ENCODE results near the gene CREB3L2.

CREB3L2 gene

DNA sequence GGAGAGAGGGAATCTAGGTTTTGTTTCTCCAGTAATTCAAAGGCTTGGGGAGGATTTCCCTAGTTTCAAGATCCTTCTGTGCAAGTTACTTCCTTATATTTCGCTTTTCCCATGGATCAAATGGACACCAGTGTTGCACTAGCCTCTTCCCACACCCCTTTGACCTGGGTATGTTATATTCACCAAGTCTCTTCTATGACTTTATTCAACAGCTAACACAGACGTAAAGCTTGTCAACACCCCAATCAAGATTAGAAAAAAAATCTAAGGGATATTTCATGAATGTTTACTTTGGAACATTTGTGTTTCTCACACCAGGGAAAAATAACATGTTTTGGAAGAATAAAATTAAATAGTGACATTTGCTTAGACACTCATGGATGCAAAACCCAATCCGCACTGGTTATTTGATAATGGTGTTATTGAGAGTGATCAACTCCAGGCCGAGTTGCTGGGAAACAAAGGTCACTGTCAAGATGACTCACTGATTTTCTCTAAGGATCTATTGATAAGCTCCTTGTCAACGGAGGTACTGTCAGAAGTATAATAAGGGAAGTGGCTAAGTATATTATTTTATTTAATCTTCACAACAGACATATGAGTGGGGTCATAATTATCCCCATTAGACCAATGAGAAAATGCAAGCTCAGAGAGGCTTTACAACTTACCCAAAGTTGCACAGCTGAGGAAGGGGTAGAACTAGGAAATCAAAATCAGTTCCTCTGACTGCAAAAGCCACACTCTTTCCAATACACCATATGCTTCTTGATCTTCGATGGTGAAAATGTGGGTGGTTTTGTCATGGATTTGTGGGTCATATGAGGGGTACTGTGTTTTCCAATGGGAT is 52.2 kb downstream of the CREB3L2 start:
- no peak for DNase-seq

DNA sequence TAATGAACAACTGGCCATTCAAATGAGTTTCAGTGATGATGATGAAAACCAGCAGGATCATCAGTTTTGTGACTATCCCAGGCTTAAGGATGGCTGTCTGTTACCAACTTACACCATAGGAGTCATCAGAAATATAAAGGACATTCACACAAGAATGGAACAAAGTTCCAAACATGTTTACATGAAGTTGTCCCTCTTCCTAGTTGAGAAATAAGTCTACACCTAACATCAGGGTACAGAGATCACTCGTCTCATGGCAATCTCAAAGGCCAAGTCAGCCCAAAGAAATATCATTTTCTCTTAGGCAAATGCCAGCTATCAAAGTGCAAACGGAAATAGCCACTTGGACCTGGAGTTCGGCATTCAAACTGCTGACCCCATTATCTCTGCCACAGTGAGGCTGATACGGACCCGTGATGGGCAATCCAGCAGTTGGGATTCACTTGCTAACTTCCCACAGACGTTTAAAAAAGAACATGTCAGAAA is 53.0 kb downstream of the CREB3L2 start:
- no peak for DNase-seq

DNA sequence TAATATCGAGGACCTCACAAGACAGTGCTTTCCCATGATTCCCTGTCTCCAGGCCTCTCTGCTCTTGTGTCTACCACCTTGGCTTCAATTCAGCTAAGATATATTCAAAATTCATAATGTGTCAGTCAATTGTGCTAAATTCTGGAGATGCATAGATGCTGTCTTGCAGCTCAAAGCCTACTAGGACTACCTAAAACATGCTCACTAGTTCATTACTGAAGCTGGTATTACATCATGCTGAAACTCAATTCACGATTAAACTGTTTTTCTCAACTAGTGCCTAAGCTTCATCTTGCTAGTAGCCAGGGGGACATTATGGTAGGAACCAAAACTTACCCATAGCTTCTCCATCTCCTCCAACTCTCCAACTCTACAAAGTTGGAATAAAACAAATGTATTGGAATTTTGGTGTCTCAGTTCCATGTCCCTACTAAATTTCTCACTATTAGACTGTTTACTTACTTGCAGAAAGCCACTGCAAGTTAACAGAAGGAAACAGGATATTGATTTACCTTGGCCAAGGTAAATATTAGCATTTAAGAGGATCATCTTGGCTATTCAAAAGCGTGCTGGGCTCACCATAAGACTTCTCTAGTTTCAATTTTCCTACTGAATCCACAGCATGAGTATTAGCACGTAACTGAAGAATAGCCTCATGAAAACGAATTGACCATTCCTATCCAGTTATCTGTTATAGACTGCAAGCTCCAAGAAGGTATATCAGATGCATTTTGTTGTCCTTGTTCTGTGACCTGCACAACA is 53.6 kb downstream of the CREB3L2 start:
- no peak for DNase-seq

DNA sequence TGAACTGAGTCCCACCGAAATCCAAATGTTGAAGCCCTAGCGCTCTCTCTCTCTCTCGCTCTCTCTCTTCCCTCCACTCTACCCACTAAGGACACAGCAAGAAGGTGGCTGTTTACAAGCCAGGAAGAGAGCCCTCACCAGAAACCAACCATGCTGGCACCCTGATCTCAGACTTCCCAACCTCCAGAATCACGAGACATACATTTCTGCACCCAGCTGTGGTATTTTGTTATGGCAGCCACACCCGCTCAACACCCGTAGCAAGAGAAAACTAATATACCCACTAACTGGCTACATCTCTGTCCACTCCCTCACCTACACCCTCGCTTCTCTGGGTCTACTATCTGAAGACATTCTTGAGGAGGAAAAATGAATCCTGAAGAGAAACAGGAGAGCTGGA is 54.8 kb downstream of the CREB3L2 start:
- DNase-seq: no peak

DNA sequence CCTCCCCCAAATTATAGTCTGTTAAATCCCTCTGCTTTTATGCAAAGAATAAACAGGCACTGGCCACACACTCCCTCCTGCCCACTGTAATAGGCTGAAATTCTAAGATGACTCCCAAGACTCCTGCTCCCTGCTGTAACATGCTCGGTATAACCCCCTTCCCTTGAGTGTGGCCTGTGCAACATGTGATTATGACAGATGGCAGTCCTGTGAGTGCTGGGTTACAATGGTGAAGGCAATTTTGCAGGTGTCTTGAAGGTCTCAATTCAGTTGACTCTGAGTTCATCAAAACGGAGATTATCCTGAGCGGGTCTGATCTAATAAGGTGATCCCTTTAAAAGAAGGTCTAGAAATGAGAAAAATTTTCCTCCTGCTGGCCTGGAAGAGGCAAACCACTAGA is 55.9 kb downstream of the CREB3L2 start:
- no peak for DNase-seq

DNA sequence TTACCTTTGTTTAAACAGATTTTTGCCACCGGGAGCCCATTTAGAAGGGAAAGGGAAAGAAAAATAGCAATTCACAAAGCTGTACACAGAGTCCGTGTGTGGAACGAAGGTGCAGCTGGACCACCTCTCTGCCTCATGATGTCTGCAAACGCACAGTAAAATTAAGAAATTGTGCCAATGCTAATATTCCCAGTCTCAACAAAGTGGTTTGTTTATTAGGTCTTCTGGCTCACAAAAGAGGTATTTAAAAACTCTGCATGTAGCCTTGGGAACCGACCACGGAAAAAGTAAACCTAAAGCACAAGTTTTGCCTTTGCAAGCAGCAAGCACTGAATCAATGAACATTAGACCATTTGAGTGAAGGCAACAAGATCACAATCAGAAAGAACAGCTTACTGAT is 57.7 kb downstream of the CREB3L2 start:
- no peak for DNase-seq

DNA sequence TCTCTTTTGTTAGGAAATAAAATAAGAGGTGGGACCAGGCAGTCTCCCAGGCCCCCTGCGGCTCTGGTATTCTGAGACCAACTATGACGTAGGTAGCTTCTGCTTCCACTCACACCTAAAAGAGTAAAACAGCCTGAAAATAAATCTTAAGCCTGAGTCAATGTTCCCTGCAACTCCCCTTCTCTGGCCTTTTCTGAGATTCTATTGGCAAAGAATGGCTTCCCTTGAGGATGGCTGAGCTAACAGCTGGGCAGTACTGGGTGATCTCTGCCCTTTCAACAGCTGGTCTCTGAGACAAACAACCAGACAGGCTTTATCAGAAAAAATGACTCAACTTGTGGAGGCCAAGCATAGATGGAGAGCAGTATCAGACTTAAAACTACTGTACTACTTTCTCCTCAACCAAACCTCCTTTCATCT is 58.7 kb downstream of the CREB3L2 start:
- no peak for DNase-seq

DNA sequence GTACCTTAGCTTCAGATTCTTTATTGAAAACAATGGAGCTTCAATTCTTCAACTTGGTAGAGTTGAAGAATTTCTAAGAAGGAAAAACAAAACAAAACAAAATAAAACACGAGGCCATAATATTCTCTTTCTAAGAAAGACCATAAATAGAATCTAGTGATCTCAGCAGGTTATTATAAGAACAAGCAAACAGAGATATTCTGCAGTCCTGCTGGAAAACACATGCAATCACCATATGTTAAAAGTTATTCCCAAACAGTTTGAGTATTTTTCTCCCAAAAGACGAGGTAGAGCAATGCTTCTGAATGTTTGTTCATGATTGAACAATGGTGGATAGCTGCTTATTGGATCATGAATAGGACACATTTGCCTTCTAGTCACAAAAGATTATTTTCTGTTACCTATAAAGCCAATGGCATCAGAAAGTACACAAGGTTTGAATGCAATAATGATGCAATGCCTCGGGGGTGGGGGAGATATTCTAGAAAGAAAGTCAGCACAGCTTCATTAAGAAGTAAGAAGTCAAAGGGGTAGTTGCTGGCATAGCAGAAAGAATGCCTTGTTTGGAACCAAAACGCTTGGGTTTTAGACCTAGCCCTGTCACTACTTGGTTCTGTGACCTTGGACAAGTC is 59.3 kb downstream of the CREB3L2 start:
- DNase-seq: no peak

DNA sequence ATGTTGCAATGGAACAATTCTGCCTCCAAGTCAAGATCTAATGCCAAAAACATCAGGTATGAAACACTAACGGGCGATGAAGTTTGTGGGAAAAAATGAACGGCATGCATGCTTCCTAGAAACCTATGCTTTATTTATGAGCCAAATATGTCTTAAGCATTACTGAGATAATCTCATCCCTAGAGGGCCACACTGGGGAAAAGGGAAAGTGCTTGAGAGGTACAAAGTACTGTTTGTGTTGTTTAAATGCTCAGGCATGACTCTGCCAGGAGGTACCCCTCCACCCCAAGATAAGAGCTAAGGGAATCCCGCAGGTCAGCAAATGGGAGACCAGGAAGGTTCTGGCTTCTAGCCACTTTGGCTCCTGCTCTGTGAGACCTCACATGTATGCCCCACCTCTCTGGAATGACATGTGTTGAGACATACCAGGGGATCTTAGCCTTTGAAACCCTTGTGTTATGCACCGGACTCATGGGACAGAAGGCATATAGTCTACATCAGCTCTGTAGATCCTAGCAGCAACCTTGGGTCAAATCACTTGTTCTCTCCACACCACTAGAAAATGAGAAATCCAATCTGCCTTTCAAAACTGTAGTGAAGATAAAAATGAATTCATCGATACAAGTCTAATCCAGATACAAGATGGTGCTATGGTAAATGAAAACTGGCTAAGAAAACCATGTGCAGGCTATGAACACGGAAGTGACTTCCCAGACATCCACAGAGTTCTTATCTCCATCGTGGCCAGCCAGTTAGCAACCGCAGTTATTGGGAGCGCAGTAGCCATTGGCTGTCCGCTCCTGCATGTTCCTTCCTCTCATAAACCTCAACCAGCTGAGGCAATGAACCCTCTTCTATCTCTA is 61.0 kb downstream of the CREB3L2 start:
- no peak for DNase-seq

DNA sequence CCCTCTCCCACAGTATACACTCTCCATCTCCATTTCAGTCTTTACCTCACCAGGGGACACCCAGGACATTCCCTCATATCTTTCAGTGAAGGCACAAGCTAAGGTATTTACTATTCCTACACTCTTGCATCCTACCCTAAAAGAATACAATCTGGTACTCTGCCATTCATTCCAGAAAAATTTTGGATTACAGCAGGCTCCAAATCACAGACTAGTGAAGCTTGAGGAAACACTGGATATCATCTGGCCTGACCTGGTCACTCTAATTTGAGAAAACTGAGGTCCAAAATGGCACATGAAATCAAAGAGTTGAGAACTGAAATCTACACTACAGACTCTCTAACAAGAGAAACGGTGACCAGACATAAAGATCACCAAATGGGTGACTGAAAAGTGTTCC is 61.7 kb downstream of the CREB3L2 start:
- DNase-seq: no peak

DNA sequence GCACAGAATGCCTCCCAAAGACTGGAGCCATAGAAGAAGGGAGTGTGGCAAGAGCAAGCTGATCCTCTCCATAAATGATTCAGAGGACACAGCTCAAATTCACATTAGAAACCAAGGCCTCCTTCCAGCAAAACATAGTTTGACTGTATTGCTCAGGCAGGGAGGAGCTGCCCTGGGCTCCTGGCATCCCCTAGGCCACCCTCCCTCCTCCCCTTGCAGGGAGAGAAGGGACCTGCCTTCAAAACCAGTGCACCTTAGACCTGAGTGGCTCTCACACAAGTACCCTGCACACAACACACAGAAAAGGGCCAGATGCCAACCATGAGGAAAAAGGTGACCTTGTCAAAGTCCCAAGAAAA is 64.7 kb downstream of the CREB3L2 start:
- no peak for DNase-seq

DNA sequence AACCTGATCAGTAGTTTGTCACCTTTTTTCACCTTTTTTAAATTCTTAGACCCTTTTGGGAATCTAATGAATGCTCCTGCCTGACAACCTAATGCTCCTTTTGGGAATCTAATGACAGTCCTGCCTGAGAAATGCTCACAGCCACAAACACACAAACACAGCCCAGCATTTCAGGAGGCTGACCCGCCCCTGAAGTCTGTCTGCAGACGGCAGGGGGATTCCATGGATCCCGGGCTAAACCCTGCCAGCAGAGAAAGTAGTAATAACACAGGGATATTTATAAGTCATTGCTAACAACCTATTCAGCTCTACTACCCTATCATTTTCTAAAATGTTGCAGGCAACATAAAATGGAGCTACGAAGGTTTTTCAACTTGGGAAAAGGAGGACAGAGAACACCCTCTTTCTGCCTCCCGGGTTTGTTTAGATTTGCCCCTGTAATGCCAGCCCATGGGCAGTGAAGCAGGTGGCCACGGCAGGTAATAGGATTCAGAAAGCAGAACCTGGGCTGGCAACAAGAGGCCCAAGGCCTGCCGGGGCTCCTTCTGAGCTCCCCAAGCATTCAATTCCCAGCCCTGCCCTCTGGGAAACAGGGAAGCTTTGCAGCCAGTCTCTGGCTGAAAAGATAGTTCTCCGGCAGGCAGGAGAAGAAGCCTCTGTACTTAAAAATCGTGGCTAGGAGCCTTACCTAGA is 65.2 kb downstream of the CREB3L2 start:
- DNase-seq: no peak

DNA sequence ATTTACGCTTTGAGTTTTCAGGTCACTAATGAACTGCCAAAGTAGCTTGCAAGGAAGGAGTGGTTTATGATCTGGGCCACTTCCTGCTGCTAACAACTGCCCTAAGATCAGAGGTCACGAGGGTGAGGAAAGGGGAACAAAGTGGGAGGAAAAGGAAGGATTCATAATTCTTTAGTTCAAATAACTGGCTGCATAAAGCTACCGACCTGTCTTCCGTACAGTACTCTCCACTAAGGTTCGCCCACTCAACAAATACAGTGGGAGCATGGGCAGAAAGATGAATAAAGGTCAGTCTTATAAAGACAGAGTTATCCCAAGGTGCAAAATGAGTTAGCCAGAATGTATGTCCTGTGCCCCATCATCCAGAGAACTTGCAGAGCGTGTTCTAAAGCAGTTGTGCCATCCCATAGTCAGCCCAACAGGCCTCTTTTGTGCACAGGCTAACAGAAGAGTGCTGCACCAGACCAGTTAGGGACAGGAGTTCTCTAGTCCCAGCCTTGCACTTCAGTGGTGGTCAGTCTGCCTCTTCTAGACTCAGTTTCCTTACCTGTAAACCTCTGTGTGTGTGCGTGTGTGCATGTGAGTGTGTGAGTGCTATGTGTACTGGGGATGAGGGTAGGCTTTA is 65.9 kb downstream of the CREB3L2 start:
- DNase-seq: peak; percentile 33

DNA sequence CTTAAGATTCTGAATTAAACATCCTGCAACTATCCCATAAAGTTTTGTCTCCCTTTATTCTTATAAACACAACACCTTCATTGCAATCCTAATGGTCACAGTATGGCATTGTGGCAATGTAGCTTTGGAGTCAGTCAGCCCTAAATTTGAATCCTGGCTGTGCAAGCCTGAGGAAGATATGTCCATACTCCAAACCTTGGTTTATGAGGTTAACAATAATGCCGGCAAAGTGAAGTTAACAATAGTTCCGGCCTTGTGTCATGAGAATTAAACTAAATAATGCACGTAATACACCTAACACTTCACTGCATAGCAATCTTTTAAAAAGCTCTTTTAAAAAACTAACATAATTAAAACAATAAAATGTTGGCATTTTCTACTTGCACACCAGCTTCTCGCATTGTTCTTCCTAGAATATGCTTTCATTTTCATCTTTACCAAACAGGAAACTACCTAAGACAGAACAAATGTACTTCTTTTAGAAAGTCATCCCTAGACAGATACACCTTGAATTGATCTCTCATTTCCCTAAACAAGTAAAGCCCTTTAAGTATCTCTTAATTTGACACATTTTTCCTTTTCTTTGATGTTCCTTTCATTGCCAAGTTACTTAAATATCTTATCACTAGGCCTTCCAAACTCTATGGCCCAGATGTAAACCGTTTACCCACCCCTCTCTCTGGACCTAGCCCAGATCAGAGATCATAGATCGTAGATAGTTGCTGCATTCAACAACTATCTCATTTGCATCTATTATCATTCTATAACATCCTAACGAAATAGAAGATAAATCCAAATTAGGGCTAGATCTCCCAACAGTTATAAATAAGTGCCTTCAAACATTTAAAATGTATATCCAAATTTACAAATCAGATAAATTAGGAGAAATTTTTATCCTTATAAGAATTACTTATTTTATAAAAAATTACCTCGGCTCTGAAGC is 66.7 kb downstream of the CREB3L2 start:
- no peak for DNase-seq

DNA sequence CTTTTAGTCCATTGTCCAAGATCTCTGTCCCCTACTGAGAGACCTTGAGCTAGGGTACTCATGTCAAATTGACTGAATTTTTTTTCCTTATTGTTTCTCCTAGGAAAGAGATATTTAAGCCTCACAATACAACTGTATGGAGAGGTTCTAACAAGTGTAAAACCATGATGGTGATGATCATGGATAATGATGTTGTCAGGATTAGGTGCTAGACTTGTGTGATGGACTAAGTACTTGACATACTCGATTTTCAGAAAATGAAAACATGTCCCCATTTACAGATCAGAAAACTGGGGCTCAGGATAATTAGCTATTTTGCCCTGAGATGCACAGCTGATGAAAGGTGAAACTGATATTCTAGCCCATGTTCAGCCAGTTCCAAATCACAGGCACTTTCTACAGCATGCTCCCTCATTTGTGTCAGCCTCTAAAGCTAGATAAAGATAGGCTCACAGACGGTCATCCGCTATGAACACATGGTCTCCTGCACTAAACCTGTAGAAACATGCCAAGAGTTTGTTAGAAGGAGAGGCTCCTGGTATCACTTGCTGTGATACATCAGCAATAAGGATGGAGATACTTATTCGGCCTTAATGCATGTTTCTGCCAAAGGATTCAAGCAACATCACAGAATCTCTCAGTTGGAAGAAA is 67.6 kb downstream of the CREB3L2 start:
- DNase-seq: no peak

DNA sequence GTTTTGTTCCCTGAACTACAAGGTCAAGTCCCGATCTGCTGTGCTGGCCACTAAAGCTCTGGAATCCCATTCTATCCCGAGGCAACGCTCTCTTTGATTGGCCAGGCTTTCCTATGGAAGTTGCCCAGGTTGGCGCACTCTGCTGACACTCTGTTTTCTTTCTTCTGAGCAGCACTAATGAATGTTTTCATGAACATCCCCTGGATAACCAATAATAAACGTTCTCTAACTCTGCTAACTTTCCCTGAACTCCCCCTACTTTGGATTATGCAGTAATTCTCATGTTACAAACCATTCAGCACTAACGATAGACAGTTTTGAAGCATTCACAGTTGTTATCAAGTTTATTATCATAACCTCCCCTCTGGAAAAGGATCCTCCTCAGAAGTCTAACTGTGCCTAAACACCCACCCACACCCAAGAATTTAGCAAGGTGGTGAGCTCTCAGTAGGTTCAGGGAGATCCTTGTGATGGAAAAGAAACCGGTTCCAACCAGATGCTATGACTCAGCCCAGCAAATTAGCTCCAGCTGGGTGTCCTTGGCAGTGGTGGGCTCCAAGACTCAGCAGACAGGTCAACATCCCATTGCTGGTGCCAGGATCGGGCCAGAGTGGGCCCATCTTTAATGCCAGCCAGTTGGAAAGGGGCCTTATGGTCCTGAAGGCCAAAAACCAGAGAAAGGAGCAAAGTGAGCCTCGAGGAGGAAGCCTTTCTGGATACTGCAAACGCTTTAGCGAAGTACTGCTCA is 68.4 kb downstream of the CREB3L2 start:
- no peak for DNase-seq

DNA sequence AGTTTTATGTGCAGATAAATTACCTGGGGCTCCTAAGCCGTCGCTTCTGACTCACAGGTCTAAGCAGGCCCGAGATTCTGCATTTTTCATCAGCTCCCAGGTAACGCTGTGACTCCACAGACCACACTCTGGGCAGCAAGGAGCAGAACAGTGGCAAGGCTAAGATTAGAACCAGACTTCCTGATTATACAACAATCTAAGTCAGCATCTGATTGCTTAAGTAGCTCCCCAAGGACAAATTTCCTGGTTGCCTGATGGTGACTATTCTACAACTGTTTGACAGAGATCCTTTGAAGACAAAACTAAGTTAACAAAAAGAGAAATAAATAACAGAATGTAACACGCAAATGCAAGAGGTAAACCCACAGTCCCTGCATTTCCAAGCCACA is 69.0 kb downstream of the CREB3L2 start:
- no peak for DNase-seq

DNA sequence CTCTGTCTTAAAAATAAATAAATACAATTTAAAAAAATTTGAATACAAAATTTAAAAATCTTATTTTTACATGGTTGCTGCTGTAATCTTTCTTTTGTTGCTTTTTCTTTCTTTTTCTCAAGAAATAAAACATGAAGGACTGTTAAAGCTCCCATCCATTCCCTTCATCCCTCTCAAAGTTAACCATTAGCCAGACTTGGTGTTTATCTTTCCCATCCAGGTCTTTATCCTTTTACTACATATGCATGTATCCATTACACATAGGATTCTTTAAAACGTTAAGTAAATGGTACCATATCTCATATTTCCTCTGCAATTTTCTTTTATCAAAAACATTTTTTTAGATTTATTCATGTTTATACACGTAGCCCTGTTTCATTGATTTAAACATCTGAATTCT is 70.1 kb downstream of the CREB3L2 start:
- no peak for DNase-seq

DNA sequence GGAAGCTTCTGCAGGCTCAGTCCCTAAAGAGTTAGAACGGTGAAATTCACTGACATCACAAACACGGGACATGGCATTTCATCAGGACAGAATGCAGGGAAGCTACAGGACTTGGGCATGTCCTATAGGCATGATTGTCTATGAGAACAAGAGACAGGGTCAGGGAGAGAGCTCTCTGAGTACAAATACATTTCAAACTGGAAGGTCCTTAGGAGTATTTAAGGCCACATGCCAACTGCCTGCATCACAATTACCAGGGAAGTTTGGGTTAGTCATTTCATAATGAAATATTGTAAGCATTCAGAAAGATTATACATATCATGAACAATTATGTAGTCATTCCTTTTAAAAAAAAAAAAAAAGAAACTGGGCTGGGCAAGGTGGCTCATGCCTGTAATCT is 71.3 kb downstream of the CREB3L2 start:
- no peak for DNase-seq

Data from CD4-positive, alpha-beta T cell treated with Interleukin-15 for 1 hour (primary cell).